Mucosa of stomach (tissue), 1 donor: ENCODE data around the gene PNMA6F.
"Not testable (repeated sequence)": the region's sequence is repeated elsewhere in the genome, so short reads cannot be mapped to it uniquely, and the experiment has no call there.

Source experiments
- H3K27me3 ChIP-seq: one replicate; pipeline ENCODE4 v1.7.0; 2013; ENCODE audit warnings: mild to moderate bottlenecking, low read length; ENCODE audit not compliant: control insufficient read depth, insufficient read depth
- H3K36me3 ChIP-seq: one replicate; pipeline ENCODE4 v1.7.0; 2013; ENCODE audit warnings: low read length; ENCODE audit not compliant: control insufficient read depth, insufficient read depth
- H3K4me1 ChIP-seq: one replicate; pipeline ENCODE4 v1.7.0; 2013; ENCODE audit warnings: mild to moderate bottlenecking, low read length; ENCODE audit not compliant: control insufficient read depth, insufficient read depth
- H3K4me3 ChIP-seq: one replicate; pipeline ENCODE4 v1.7.0; 2013; ENCODE audit warnings: low read length
- H3K9ac ChIP-seq: one replicate; pipeline ENCODE4 v1.7.0; 2013; ENCODE audit warnings: mild to moderate bottlenecking, low read length, moderate library complexity
- H3K9me3 ChIP-seq: one replicate; pipeline ENCODE4 v1.7.0; 2013; ENCODE audit warnings: mild to moderate bottlenecking, low read length, moderate library complexity; ENCODE audit not compliant: control insufficient read depth
- donor health status: Pancreatic carcinoma.

Gene PNMA6F

GRCh38 chrX:153285678-153286077 lies 35.9 kb downstream of the PNMA6F start:
- not testable (repeated sequence) for H3K4me3 ChIP-seq, H3K27me3 ChIP-seq, H3K9me3 ChIP-seq, H3K4me1 ChIP-seq, H3K36me3 ChIP-seq, H3K9ac ChIP-seq

GRCh38 chrX:153283982-153284381 lies 37.6 kb downstream of the PNMA6F start:
- H3K9ac ChIP-seq, H3K27me3 ChIP-seq, H3K9me3 ChIP-seq, H3K36me3 ChIP-seq, H3K4me3 ChIP-seq, H3K4me1 ChIP-seq: not testable (repeated sequence)

GRCh38 chrX:153281784-153282183 lies 39.8 kb downstream of the PNMA6F start:
- H3K27me3 ChIP-seq, H3K9ac ChIP-seq, H3K36me3 ChIP-seq, H3K4me1 ChIP-seq, H3K9me3 ChIP-seq, H3K4me3 ChIP-seq: not testable (repeated sequence)

GRCh38 chrX:153279304-153279703 lies 42.3 kb downstream of the PNMA6F start:
- H3K4me3 ChIP-seq, H3K9me3 ChIP-seq, H3K9ac ChIP-seq, H3K27me3 ChIP-seq, H3K4me1 ChIP-seq, H3K36me3 ChIP-seq: not testable (repeated sequence)

GRCh38 chrX:153276049-153276448 lies 45.5 kb downstream of the PNMA6F start:
- H3K27me3 ChIP-seq, H3K9me3 ChIP-seq, H3K4me1 ChIP-seq, H3K9ac ChIP-seq, H3K4me3 ChIP-seq, H3K36me3 ChIP-seq: not testable (repeated sequence)

GRCh38 chrX:153275418-153275817 lies 46.1 kb downstream of the PNMA6F start:
- H3K9me3 ChIP-seq, H3K27me3 ChIP-seq, H3K4me1 ChIP-seq, H3K36me3 ChIP-seq, H3K9ac ChIP-seq, H3K4me3 ChIP-seq: not testable (repeated sequence)

GRCh38 chrX:153272584-153272983 lies 49.0 kb downstream of the PNMA6F start:
- H3K9me3 ChIP-seq, H3K36me3 ChIP-seq, H3K4me1 ChIP-seq, H3K27me3 ChIP-seq, H3K4me3 ChIP-seq, H3K9ac ChIP-seq: not testable (repeated sequence)

GRCh38 chrX:153272070-153272469 lies 49.5 kb downstream of the PNMA6F start:
- not testable (repeated sequence) for H3K9me3 ChIP-seq, H3K9ac ChIP-seq, H3K36me3 ChIP-seq, H3K4me1 ChIP-seq, H3K27me3 ChIP-seq, H3K4me3 ChIP-seq
